Neural progenitor cell (in vitro differentiated cells): ENCODE data around the gene CX3CL1. TPM values are rescaled to one million over a fixed set of nuclear protein-coding genes. Genes with fewer than 3 reads are reported as not detected.
A peak's percentile ranks its signal among the peaks of the same experiment; 100 is the strongest.

Source experiments
- DNase-seq: peaks from one replicate; pipeline ENCODE4 v3.0.0-alpha.2; 2016; ENCODE audit warnings: low spot score
- H2AFZ ChIP-seq: fragments of 200-600 bp; sonication (generic); replicated peaks from 2 replicates; pipeline ENCODE4 v1.6.1; 2016; ENCODE audit warnings: antibody characterized with exemption
- H3F3A ChIP-seq: fragments of 200-600 bp; sonication (generic); 2 replicates; pipeline ENCODE4 v1.6.1; 2016; ENCODE audit warnings: antibody characterized with exemption, low read depth
- H3K27ac ChIP-seq: fragments of 200-600 bp; sonication (generic); 2 replicates; pipeline ENCODE4 v1.5.1; 2016; ENCODE audit warnings: mild to moderate bottlenecking
- H3K27me3 ChIP-seq: fragments of 200-600 bp; sonication (generic); 2 replicates; pipeline ENCODE4 v1.6.1; 2016; ENCODE audit warnings: mild to moderate bottlenecking, moderate library complexity
- H3K36me3 ChIP-seq: fragments of 200-600 bp; sonication (generic); 2 replicates; pipeline ENCODE4 v1.5.1; 2016
- H3K4me1 ChIP-seq: fragments of 200-600 bp; sonication (generic); 2 replicates; pipeline ENCODE4 v1.6.1; 2016; ENCODE audit warnings: mixed run types
- H3K4me2 ChIP-seq: fragments of 200-600 bp; sonication (generic); 2 replicates; pipeline ENCODE4 v1.6.1; 2016
- H3K4me3 ChIP-seq: fragments of 200-600 bp; sonication (generic); 2 replicates; pipeline ENCODE4 v1.5.1; 2016
- H3K79me2 ChIP-seq: fragments of 200-600 bp; sonication (generic); 2 replicates; pipeline ENCODE4 v1.6.1; 2016; ENCODE audit warnings: low read depth
- H3K9ac ChIP-seq: fragments of 200-600 bp; sonication (generic); 2 replicates; pipeline ENCODE4 v1.6.1; 2016
- H3K9me3 ChIP-seq: fragments of 200-600 bp; sonication (generic); 2 replicates; pipeline ENCODE4 v1.5.1; 2016; ENCODE audit warnings: low read depth
- H4K20me1 ChIP-seq: fragments of 200-600 bp; sonication (generic); 2 replicates; pipeline ENCODE4 v1.6.1; 2016; ENCODE audit warnings: low read depth
- H3K27ac Mint-ChIP-seq: 3 replicates; pipeline ENCODE4 v1.8.0; 2021; ENCODE audit warnings: mixed read lengths
- H3K27me3 Mint-ChIP-seq: 2 replicates; pipeline ENCODE4 v1.8.0; 2022; ENCODE audit warnings: low read depth, mild to moderate bottlenecking, inconsistent platforms, moderate library complexity, mixed read lengths; ENCODE audit not compliant: insufficient read depth
- H3K36me3 Mint-ChIP-seq: 3 replicates; pipeline ENCODE4 v1.8.0; 2021; ENCODE audit warnings: mixed read lengths
- H3K4me1 Mint-ChIP-seq: 3 replicates; pipeline ENCODE4 v1.8.0; 2021; ENCODE audit warnings: mixed read lengths
- H3K4me3 Mint-ChIP-seq: 3 replicates; pipeline ENCODE4 v1.8.0; 2021; ENCODE audit warnings: mild to moderate bottlenecking, moderate library complexity, mixed read lengths
- H3K9me3 Mint-ChIP-seq: 3 replicates; pipeline ENCODE4 v1.8.0; 2020; ENCODE audit warnings: mixed read lengths
- EZH2 ChIP-seq: fragments of 200-600 bp; sonication (generic); IDR thresholded peaks from 2 replicates; pipeline ENCODE4 v1.6.1; 2017; ENCODE audit warnings: antibody characterized with exemption, mild to moderate bottlenecking, moderate library complexity
- EZH2phosphoT487 ChIP-seq: fragments of 200-600 bp; sonication (generic); IDR thresholded peaks from 2 replicates; pipeline ENCODE4 v1.6.1; 2017; ENCODE audit warnings: antibody characterized with exemption
- total RNA-seq: library from RNA; depleted of rRNA; stranded (reverse); fragments of >200 nt; gene quantifications from 2 replicates; pipeline ENCODE4 v1.2.3, GENCODE V29; 2015; ENCODE audit warnings: low replicate concordance
- TF ChIP-seq, protein P1 (sequence below): fragments of 200-600 bp; sonication (generic); IDR thresholded peaks from 2 replicates; pipeline ENCODE4 v1.5.1; 2017; ENCODE audit warnings: antibody characterized with exemption, mild to moderate bottlenecking

The CX3CL1 gene
- total RNA-seq, 1 donor from 2014 or later = 0.65 TPM

DNA sequence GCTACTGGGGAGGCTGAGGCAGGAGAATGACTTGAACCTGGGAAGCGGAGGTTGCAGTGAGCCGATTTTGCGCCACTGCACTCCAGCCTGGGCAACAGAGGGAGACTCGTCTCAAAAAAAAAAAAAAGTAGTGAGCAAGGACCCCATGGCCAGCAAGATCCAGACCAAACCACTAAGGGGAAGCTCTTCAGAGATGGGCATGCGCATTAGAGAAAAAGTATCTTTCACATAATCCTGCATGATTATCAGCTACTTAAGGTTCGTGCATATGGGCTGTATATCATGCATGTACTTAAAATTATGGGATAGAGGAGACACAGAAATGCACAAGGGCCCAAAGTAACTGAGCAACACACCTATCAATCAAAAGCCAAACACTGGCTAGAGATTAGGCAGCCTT lies 24.4 kb upstream of the CX3CL1 start:
- Mint-ChIP-seq H3K9me3 (peaks cover 4% of the 10 kb centered on the region), H3K36me3 (no peaks in the 10 kb centered on the region), H3K4me3 (no peak overlapping the region), H3K4me1 (no peaks in the 10 kb centered on the region), H3K27me3 (peaks cover 11% of the 10 kb centered on the region), H3K27ac (no peak overlapping the region)
- no peak for TF ChIP-seq EZH2phosphoT487
- TF ChIP-seq, protein P1, sequence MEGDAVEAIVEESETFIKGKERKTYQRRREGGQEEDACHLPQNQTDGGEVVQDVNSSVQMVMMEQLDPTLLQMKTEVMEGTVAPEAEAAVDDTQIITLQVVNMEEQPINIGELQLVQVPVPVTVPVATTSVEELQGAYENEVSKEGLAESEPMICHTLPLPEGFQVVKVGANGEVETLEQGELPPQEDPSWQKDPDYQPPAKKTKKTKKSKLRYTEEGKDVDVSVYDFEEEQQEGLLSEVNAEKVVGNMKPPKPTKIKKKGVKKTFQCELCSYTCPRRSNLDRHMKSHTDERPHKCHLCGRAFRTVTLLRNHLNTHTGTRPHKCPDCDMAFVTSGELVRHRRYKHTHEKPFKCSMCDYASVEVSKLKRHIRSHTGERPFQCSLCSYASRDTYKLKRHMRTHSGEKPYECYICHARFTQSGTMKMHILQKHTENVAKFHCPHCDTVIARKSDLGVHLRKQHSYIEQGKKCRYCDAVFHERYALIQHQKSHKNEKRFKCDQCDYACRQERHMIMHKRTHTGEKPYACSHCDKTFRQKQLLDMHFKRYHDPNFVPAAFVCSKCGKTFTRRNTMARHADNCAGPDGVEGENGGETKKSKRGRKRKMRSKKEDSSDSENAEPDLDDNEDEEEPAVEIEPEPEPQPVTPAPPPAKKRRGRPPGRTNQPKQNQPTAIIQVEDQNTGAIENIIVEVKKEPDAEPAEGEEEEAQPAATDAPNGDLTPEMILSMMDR = no peak
- no peak for TF ChIP-seq EZH2
- H3K4me1 ChIP-seq = no peaks in the 10 kb centered on the region
- H3K4me3 ChIP-seq = no peak overlapping the region
- H3K9ac ChIP-seq = no peak overlapping the region
- H3K4me2 ChIP-seq = no peak overlapping the region
- H3K27me3 ChIP-seq = peaks cover 6% of the 10 kb centered on the region
- H3K36me3 ChIP-seq = no peaks in the 10 kb centered on the region
- no peak overlapping the region for H2AFZ ChIP-seq
- H3K27ac ChIP-seq = no peak overlapping the region
- H3F3A ChIP-seq = no peaks in the 10 kb centered on the region
- H4K20me1 ChIP-seq = no peaks in the 10 kb centered on the region
- H3K79me2 ChIP-seq = no peaks in the 10 kb centered on the region
- no peaks in the 10 kb centered on the region for H3K9me3 ChIP-seq
- no peak for DNase-seq

DNA sequence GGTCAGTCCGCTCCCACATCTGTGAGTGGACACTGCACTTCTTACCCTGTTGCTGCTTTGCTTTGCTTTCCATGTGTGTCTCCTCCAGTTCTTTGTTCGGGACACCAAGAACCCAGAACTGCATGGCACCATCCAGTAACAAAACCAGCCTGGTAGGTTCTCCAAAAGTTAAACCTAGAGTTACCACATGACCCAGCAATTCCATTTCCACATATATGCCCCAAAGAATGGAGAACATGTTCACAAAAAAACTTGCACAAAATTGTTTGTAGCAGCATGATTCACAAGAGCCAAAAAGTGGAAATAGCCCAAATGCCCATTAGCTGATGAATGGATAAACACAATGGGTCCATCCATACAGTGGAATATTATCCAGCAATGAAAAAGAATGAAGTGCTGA lies 24.0 kb upstream of the CX3CL1 start:
- H3K27me3 Mint-ChIP-seq = peaks cover 11% of the 10 kb centered on the region
- H3K36me3 ChIP-seq = no peaks in the 10 kb centered on the region

DNA sequence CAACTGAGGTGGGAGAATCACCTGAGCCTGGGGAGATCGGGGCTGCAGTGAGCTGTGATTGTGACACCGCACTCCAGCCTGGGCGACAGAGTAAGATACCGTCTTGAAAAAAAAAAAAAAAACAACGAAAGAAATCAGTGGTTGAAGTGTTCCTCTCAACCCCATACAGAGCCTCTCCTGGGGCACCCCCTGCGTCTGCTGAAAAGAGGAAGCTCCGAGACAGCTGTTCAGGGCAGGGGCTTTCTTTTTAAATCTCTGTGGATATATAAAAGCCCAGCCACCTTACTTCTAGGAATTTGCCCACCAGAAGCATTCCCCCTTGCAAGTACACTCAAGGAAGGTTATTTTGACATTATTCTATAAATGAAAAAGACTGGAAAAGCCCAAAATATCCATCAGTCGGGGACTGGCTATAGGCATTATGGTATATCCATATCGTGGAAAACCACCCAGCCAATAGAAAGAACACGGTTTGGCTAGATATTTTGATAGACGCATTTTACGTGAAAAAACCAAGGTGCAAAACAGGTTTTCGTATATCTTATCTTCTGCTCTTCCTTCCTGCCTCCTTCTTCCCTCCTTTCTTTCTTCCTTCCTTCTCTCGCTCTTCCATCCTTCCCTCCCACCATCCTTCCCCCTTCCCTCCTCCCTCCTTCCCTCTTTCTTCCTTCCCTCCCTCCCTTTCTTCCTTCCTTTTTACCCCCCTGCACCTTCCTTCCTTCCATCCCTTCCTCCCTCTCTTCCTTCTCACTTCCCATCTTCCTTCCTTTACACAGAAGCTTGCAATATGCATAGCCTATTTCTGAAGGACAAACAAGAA lies 22.9 kb upstream of the CX3CL1 start:
- Histone ChIP-seq H3K9ac (no peak overlapping the region), H4K20me1 (no peaks in the 10 kb centered on the region), H3F3A (no peaks in the 10 kb centered on the region), H3K9me3 (no peaks in the 10 kb centered on the region), H3K27me3 (peaks cover 6% of the 10 kb centered on the region), H3K36me3 (no peaks in the 10 kb centered on the region), H3K4me1 (no peaks in the 10 kb centered on the region), H3K27ac (no peak overlapping the region), H2AFZ (peak overlapping the region; percentile 87), H3K4me3 (no peak overlapping the region), H3K4me2 (no peak overlapping the region), H3K79me2 (no peaks in the 10 kb centered on the region)
- Mint-ChIP-seq H3K9me3 (peaks cover 4% of the 10 kb centered on the region), H3K36me3 (no peaks in the 10 kb centered on the region), H3K27ac (no peak overlapping the region), H3K27me3 (peaks cover 11% of the 10 kb centered on the region), H3K4me3 (no peak overlapping the region), H3K4me1 (no peaks in the 10 kb centered on the region)
- DNase-seq = no peak
- no peak for TF ChIP-seq EZH2
- TF ChIP-seq EZH2phosphoT487 = no peak
- TF ChIP-seq, protein P1 = no peak

More for the DNA sequence above, 24.0 kb upstream of the CX3CL1 start:
- Histone ChIP-seq H3K27ac (no peak overlapping the region), H4K20me1 (no peaks in the 10 kb centered on the region), H3K9me3 (no peaks in the 10 kb centered on the region), H3K4me1 (no peaks in the 10 kb centered on the region), H3K4me2 (no peak overlapping the region), H3K79me2 (no peaks in the 10 kb centered on the region), H3K4me3 (no peak overlapping the region), H3F3A (no peaks in the 10 kb centered on the region), H3K27me3 (peaks cover 6% of the 10 kb centered on the region), H3K9ac (no peak overlapping the region), H2AFZ (no peak overlapping the region)
- Mint-ChIP-seq H3K4me1 (no peaks in the 10 kb centered on the region), H3K9me3 (peaks cover 4% of the 10 kb centered on the region), H3K36me3 (no peaks in the 10 kb centered on the region), H3K4me3 (no peak overlapping the region), H3K27ac (no peak overlapping the region)
- no peak for TF ChIP-seq EZH2
- TF ChIP-seq, protein P1 = no peak
- no peak for TF ChIP-seq EZH2phosphoT487
- no peak for DNase-seq
